GM21529 (cell line): ENCODE results near the gene SCNM1.
"Not testable (repeated sequence)": the region's sequence is repeated elsewhere in the genome, so short reads cannot be mapped to it uniquely, and the experiment has no call there.

Experiments used
- ATAC-seq: cut with Tn5 transposase; IDR thresholded peaks from one replicate; pipeline ENCODE4 v1.9.1; 2021; ENCODE audit not compliant: unreplicated experiment

Gene SCNM1

GRCh38 chr1:151146412-151147131, 19.4 kb upstream of the SCNM1 start, which contains the start of gene SEMA6C:
Gene SEMA6C, minus strand, starts transcription at chr1:151146631. Its CDS starts 4,010 bp downstream, at chr1:151142621.
- ATAC-seq, result peak; percentile 99

GRCh38 chr1:151147132-151147503, 18.8 kb upstream of the SCNM1 start:
- no peak for ATAC-seq

GRCh38 chr1:151147665-151148064, 18.3 kb upstream of the SCNM1 start:
- ATAC-seq, result no peak

- peak; percentile 68 for ATAC-seq
These were observed 9.5 kb upstream of the SCNM1 start, which contains the start of gene TNFAIP8L2 for GRCh38 chr1:151156515-151156819. Gene TNFAIP8L2, plus strand, starts transcription at chr1:151156649. Its CDS starts 2,049 bp downstream, at chr1:151158698.

- no peak for ATAC-seq
These were observed 8.8 kb upstream of the SCNM1 start for GRCh38 chr1:151157067-151157531.

GRCh38 chr1:151158326-151158725, 7.6 kb upstream of the SCNM1 start:
- ATAC-seq, result no peak

- no peak for ATAC-seq
These were observed 7.1 kb upstream of the SCNM1 start for GRCh38 chr1:151158751-151159251.

GRCh38 chr1:151159373-151159772, 6.6 kb upstream of the SCNM1 start:
- ATAC-seq, result no peak

- peak; percentile 10 for ATAC-seq
These were observed 1.1 kb upstream of the SCNM1 start for GRCh38 chr1:151164732-151165280.

GRCh38 chr1:151165281-151165737, 635 bp upstream of the SCNM1 start:
- ATAC-seq, result no peak

- no peak for ATAC-seq
These were observed 587 bp downstream of the SCNM1 start for GRCh38 chr1:151166505-151166956.

GRCh38 chr1:151167116-151167515, 1.2 kb downstream of the SCNM1 start:
- no peak for ATAC-seq

GRCh38 chr1:151171190-151171589, 5.2 kb downstream of the SCNM1 start:
- no peak for ATAC-seq

GRCh38 chr1:151175041-151175741, 9.2 kb downstream of the SCNM1 start:
- ATAC-seq, result no peak

- no peak for ATAC-seq
These were observed 9.9 kb downstream of the SCNM1 start, which contains the start of gene TMOD4 for GRCh38 chr1:151175863-151176262. Gene TMOD4, minus strand, starts transcription at chr1:151175981. Its CDS starts 1,106 bp downstream, at chr1:151174875.

GRCh38 chr1:151176514-151177045, 10.6 kb downstream of the SCNM1 start:
- ATAC-seq, result no peak

GRCh38 chr1:151184211-151184610, 18.3 kb downstream of the SCNM1 start:
- ATAC-seq, result no peak

- ATAC-seq, result no peak
These were observed 21.3 kb downstream of the SCNM1 start for GRCh38 chr1:151187205-151187604.

GRCh38 chr1:151188667-151189066, 22.7 kb downstream of the SCNM1 start:
- not testable (repeated sequence) for ATAC-seq

- ATAC-seq, result peak; percentile 84
These were observed 23.9 kb downstream of the SCNM1 start, which contains the start of gene VPS72 for GRCh38 chr1:151189637-151190445. Gene VPS72, minus strand, starts transcription at chr1:151190197. Its CDS starts 76 bp downstream, at chr1:151190121.
